Measurements from ENCODE around the gene EXT2.

Gene EXT2

DNA sequence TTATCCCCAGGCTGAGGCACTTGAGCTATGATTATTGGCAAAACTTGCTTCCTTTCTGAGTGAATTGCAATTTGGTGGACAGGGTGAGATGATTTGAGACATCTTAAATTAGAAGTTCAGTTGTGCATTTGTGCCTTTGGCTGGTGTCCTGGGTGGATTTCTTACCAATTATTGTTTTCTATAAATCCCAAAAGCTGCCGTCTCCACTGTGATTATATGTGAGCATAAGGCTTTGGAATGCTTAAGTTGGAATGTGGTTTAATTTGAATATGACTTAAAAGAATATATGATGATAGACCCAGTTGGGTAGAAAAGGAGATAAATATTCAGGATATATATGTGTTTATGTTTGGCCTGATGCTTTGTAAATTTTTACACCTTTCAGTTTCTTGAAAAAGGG lies 70.0 kb downstream of the EXT2 start:
- no peak for DNase-seq (ENCODE audit: low read depth, low spot score)

DNA sequence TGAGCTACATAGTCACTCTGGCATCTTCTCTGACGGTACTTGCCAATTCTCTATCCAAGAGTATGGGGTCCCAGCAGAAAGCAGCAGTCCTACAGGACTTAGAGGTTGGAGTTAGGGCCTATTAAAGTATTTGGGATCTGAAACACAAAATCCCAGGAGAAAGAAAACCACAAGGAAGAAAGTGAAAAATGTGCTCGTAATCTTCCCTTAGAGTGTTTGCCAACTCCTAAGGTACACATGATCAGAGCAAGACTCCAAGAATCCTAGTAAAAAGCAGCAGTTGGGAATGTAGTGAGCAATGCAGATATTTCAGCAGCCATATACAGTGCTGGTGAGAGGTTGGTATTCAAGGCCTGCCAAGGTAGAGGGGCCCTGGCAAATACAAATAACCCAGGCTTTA lies 71.6 kb downstream of the EXT2 start:
- no peak for DNase-seq (ENCODE audit: low read depth, low spot score)

DNA sequence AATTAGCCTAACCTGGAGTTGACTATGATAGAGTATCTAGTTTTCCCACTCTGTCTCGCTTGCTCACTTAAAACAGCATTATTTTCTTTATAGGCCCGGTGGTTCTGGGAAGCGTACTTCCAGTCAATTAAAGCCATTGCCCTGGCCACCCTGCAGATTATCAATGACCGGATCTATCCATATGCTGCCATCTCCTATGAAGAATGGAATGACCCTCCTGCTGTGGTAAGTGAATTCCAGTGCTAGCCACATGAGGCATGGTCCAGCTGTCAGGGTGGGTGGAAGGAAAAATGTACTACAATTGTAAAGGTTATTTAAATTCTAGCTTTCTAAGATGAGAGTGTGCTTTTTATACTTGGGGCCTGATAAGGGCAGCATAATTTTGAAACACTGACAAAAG lies 76.0 kb downstream of the EXT2 start:
- no peak for DNase-seq (ENCODE audit: low read depth, low spot score)

DNA sequence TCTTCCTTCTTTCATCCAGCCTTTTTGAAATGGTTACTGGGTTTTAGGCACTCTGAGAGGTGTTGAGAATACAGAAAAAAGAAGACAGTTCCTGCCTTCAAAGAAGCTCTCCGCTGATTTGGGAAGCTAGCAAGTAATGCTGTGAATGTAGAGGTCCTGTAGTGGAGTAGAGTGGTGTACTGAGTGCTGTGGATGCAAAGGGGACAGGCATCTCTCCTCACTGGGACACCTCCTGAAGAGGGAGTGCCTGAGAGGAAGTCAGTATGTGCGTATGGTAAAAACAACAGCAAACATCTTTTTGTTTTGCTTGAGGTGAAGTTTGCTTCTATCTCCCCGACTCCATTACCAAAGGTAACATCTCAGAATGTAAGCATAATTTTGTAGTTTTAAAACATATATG lies 77.5 kb downstream of the EXT2 start:
- no peak for DNase-seq (ENCODE audit: low read depth, low spot score)

DNA sequence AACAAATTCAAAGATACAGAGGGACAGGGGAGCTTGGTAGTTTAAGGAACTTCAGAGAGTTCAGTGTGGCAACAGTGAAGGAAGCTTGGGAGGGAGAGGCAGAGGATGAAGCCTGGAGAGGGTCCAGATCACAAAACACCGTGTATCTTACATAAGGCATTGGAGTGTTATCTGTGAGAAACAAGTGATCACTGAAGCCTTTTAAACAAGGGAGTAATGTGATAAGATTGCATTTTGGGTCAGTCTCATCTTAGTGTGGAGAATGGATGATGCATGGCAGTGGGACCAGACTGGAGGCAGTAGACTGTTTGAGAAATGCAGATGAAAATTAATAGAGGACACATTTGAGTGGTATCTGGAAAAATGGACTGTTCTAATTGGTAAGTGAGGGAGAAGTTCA lies 79.4 kb downstream of the EXT2 start:
- no peak for DNase-seq (ENCODE audit: low read depth, low spot score)

DNA sequence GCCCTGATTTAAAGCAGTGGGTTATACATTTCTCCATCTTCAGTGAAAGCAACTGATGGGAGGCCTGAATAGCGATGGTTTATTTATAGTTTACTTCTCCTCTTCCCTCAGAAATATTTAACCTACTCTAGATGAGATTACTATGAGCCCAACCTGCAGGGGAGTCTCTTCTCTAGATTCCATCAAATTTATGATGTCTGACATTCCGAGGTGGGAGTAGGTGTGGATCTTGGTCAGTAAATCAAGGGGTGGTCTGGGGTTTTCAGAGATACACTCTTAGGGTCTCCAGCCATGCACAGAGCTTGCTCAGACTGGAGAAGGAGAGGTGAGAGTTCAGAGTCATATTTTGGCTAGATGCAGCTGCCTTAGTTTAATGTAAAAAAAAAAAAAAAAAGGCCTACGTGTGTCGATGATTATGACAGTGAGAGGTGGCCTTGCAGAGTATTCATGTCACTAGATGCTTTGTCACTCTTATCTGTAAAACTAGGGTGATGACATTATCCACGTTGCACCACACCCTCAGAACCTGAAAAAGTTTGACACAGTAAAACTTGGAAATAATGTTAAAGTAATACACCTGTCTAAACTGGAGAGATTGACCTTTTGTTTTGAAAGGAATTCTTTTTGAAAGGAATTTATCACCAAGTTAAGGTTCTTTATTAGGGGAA lies 81.2 kb downstream of the EXT2 start:
- DNase-seq (ENCODE audit: low read depth, low spot score) = no peak

DNA sequence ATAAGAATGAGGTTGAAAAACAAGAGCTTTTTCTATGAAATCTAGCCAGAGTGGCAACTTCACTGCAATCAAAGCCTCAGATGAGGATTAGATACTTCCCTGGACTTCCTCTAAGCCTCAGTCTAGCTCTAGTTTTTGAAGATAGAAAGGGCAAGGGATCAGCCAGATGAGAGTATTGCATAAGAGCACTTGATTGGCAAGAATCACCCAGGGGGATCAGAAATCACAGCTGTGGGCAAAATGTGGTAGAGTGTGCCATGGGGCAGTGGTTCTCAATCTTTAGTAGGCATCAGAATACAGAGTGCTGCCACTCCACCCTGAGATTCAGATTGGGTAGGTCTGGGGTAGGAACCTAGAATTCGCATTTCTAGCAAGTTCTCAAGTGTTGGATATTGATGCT lies 82.4 kb downstream of the EXT2 start:
- DNase-seq (ENCODE audit: low read depth, low spot score) = no peak

DNA sequence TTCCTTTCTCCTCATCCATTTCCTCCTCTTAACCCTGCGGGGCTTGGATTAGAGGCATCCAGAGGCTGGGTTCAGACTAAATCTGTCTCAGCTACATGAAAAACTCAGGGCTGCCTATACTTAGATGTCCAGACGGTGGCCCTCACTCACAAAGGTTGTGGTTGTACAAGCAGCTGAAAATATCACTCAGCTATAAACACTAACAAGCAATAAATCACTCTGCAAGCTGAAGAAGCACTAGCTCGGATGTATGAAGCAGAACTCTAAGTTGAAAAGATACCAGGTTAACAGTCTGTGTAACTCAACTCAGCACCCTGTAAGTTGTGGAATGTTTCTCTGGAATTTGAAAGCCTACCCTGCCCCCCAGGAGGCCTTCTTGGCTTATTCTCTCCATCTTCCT lies 82.9 kb downstream of the EXT2 start:
- peak; percentile 29 for DNase-seq (ENCODE audit: low read depth, low spot score)

DNA sequence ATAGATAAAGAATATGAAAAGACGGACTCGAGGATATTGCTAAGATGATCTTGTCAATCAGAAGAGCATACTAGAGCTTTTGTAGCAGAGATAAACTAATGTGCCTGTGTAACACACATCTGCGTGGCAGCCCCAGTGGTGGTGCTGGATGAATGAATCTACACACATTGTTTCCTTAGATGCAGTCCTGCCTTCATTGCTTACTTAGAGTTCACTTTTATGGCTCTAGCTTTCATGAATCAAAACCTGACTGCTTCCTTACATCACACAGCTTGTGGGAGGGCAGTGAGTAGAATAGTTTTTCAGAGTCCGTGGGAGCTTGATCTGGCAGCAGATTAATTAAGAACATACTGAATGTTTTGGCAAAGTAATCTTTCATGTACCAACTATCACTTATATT lies 83.7 kb downstream of the EXT2 start:
- no peak for DNase-seq (ENCODE audit: low read depth, low spot score)

DNA sequence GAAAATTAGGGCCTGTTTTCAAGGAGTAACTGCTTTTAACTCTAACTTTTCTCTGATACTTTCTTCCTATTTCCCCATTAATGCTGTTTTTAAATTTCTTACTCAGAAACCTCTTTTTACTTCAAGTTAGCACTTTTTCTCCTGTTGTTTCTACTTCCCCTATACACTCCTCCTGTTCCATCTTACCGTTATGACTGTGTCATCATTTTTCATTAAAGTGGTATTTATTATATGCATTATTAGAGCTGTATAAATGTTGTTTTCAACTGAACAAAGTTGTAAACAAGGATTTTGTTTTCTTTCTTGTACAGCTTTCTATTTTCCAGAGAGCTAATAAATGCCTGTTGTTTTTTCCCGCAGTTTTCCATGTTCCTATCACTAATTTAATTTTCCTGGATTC lies 84.6 kb downstream of the EXT2 start:
- DNase-seq (ENCODE audit: low read depth, low spot score) = no peak

DNA sequence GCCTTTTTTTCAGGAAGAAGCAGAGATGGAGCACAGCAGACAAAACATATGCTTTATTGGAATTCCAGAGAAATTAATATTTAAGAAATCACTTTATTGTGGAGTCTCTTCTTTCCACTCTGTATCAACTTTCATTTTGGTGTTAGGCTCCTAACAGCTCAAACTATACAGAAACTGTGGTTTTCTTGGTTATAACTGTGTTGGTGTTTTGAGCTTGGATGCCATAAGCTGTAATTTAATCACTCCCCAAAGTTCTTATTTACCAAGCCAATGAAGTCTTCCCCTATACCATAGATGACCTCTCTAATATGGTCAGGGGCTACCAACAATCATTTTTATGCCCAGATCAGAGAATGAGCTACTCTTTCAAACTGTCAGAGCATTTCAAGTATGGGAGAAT lies 90.0 kb downstream of the EXT2 start:
- no peak for DNase-seq (ENCODE audit: low read depth, low spot score)

DNA sequence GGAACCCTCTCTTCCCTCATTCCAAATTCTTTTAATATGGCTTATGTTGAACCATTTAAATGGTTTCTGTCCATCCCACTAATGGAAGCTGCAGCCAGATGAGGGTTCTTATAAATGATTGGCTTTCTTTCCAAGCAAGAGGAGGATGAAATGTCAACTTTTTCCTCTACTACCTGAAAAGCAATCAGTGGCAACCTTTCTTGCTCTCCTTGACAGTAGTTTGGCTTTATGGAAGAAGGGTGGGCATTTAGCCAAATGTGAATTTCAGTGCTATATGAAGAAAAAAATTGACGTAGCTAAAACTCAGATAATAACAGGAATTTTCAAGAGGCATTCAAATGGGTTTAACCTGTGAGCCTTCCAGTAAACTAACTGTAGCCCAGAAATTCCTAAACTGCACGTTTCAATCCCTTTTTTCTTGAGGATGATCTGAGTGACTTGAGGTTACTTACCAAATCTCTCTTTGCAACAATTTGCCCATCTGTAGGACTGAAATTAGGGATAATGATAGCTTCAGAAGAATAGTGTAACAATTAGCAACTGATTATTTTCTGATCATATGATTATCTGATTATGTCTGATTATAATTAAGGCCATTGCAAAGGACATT lies 90.9 kb downstream of the EXT2 start:
- no peak for DNase-seq (ENCODE audit: low read depth, low spot score)

DNA sequence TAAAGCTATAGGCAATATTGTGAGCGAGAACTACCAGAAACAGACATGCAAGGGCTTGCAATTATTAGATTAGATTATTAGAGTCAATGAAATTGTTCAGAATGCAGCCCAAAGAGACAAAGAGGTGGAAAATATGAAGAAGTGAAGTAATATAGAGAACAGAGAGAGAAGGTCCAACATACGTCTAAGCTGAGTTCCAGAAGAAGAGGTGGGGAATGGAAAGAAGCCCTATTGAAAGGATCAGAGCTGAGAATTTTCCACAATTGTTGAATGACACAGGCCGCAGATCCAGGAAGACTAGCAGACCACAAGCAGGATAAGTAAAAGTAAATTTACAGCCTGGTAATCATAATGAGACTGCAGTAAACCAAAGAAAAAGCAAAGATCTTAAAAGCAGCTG lies 93.2 kb downstream of the EXT2 start:
- no peak for DNase-seq (ENCODE audit: low read depth, low spot score)

DNA sequence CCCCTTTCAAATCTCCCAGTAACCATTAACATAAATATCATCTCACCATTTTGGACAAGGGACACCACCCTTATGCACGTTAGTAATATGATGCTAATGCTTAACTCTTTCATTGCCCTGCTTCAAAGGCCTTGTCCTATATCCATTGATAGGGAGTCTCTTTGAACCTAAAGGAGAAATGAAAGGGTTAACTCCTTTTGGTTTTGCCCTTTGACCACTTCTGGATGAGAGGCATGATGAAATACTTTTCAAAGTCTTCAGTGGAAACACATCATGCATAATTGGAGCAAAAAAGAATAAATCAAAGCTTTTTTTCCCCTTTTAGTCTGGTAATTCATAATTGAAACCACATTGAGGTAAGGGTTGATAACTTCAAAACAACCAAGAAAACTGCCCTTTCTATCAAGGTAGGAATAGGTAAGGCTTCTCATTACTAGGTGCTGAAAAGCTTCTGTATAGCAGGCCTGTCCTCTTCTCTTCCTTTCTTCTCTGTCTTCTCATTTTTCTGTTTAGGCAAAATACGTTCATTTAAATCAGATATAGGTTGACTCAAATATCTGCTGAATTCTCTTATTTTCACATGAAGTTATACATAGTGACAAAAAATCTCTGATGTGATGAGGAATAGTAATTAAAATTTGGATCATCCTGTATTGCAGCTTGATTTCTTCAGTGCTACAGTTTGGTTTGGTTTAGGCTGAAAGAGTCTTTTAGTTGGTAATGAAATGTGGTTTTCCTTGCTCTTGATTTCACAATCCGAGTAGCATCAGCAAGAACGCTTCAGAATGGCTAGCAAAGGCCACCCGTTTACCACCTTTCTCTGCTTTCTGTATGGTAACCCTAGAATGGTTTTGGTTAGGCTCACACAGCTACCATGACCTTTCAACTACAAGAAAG lies 94.8 kb downstream of the EXT2 start:
- DNase-seq (ENCODE audit: low read depth, low spot score) = no peak

DNA sequence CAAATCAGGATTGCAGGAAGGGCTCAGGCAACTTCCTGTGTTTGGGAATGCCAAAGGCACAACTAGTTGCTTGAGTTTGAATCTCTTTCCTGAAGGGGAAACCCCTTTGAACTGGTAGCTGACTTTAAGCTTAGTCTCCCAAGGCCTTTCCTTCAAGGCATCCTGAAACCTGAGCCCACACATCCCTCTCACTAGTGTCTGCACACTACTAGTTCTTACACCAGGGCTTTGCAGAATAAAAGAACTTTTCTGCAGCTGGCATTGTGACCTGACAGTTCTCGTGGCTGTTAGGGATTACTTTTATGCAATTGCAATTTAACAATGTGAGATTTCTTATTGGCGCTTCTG lies 95.4 kb downstream of the EXT2 start:
- DNase-seq (ENCODE audit: low read depth, low spot score) = peak; percentile 57

DNA sequence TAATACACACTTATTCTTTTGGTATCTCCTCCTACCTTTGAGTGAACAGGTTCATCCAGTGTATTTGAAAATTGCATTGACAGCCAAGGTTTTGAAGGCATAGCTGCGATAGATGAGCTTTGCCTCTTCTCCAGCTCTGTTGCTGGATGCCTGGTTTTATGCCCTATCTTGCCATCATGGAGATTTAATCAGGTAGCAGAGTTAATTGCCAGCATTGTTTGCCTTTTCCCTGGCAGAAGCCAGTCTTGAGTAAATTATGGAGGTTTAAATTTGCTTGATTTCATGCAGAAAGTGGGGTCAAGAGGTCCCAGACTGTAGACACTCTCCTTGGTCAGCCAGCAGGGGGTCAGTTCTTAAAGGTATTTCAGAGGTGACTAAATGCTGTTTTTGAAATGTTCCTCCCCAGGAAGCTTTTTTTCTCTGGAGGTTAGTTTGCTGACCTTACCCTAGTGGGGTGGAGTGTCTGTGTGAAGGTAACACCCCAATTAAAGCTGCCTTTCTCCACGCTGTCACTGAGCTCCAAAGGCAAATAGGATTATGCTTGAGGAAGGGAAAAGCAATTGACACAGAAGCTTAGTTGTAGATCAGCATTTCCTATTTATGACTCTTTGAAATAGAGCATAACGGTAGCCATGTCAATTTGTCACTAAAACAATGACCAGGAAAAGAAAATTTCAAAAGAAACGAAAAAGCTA lies 96.0 kb downstream of the EXT2 start:
- peak; percentile 7 for DNase-seq (ENCODE audit: low read depth, low spot score)

DNA sequence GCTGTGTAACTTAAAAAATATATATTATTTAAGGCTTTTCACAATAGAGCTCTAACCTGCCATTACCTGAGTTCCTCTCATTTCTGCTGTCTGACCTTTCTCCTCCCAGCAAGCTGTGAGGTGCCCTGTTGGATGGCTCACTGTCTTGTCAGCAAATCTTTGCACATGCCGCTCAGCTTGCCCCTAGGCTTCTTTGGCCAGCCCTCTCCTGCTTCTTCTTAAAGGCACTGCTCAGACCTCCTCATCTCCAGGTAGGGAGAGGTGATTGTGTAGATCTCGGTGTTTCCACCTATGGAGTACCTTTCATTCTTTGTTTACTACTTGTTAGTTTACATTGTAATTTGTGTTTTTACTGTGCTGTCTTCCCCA lies 96.5 kb downstream of the EXT2 start:
- peak; percentile 69 for DNase-seq (ENCODE audit: low read depth, low spot score)

DNA sequence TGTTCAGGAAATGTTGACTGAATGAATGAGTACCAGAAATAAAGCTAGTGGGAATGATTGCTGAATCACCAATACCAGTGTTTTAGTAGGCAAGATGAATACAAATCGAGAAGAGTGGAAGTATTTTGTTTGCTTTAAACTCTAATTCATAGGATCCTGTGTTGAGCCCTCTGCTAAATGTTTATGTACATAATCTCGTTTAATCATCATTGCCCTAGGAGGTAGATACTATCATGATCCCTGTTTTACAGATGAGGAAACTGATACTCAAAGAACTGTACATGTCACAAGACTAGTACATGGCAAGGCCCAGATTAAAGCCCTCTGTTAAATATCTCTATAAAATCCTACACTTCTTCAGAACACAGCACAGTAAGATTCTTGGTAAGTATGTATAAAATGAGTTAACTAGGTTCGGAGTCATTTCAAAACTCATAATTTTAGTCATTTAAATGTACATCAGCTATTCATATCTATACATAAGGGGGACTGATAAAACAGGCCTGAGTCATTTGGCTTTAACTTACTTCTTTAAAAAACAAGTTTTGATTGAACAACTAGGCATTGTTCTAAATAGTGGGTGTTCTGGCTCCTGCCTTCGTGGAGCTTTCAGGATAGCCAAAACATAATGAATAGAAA lies 97.1 kb downstream of the EXT2 start:
- DNase-seq (ENCODE audit: low read depth, low spot score) = no peak

DNA sequence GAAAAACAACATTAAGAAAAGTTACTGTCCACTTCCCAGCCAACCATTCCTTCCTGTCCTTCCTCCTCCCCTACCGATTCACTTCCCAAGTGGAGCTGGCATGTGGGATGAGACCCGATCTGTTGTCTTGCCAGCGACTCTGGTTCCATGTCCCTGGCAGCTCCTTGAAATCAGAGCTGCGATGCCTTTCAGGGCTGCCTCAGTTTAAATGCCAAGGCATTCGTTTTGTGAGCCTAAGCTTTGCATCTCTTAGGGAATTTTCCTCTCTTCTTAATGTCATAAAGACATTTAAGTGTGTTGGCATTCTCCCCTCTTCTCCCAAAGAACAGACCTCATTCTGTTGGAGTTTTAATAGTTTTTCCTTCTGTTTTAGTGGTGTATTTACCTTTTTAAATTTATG lies 98.4 kb downstream of the EXT2 start:
- no peak for DNase-seq (ENCODE audit: low read depth, low spot score)

DNA sequence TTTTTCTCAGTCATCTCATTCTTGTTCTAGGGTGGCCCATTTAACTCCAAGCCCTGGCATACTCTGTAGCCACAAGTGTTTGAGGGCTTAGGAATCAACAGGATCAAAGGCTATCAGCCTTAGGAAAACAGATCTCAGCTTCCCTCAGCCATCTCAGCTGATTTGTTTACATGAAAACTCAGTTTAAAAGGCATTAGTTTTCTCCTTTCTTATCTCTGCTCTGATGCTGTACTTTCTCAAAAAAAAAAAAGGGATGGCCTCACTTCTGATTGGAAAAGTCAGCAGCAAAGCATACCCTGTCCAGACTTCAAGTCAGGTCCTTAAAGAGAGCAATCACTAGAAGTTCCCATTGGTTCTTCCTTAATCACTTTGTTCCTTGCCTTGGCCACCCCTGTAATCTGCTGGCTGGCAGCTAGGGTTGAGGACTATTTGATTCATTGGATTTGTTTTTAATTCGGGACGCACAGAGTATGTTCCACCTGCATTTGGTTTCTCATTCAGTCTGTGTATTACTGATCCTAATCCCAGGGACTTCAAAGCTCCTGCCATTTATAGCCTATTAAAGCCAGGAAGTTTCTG lies 102.8 kb downstream of the EXT2 start:
- DNase-seq (ENCODE audit: low read depth, low spot score) = peak; percentile 66

DNA sequence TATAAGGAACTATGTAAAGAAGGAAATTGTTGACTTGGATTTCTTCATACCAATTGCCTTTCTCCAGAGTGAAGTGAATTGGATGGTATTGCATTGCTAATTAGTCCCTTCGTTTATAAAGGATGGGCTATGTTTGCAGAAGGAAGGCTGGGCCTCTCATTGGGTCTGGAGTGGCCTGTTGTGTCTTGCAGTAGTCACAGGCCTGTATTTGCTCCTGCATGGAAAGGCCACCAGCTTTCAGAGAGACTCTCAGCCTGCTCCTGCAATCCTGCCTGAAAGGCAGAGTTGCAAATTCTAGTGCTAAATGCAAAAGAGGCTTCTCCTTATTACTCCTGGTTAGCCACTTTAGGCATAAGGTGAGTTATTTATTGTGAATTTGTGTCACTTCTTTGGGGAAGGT lies 103.8 kb downstream of the EXT2 start:
- no peak for DNase-seq (ENCODE audit: low read depth, low spot score)

DNA sequence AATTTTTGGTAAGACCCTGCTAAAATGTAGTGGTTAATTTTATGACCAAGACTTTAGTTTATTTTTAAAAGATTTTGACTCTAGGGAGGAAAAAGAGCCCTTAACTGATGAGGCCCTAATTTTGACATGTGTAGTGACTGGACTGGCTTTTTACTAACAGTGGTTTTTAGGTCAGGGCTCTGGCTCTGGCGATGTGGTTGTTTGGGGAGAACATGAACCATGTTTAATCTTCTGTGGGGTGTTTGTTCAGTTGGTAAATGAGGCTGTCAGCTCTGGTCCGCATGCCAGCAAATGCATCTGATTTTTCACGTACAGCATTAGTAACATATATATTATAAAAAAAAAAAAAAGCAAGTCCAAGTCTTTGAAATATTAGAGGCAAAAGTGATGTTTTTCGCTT lies 104.3 kb downstream of the EXT2 start:
- no peak for DNase-seq (ENCODE audit: low read depth, low spot score)
